GM12872 (cell line): ENCODE data around the gene SLC6A19.

Experiments used
- CTCF ChIP-seq: IDR thresholded peaks from 3 replicates; pipeline ENCODE4 v1.5.1; 2011; ENCODE audit warnings: low read depth, mild to moderate bottlenecking, low read length, moderate library complexity; ENCODE audit not compliant: insufficient read depth

Gene SLC6A19

DNA sequence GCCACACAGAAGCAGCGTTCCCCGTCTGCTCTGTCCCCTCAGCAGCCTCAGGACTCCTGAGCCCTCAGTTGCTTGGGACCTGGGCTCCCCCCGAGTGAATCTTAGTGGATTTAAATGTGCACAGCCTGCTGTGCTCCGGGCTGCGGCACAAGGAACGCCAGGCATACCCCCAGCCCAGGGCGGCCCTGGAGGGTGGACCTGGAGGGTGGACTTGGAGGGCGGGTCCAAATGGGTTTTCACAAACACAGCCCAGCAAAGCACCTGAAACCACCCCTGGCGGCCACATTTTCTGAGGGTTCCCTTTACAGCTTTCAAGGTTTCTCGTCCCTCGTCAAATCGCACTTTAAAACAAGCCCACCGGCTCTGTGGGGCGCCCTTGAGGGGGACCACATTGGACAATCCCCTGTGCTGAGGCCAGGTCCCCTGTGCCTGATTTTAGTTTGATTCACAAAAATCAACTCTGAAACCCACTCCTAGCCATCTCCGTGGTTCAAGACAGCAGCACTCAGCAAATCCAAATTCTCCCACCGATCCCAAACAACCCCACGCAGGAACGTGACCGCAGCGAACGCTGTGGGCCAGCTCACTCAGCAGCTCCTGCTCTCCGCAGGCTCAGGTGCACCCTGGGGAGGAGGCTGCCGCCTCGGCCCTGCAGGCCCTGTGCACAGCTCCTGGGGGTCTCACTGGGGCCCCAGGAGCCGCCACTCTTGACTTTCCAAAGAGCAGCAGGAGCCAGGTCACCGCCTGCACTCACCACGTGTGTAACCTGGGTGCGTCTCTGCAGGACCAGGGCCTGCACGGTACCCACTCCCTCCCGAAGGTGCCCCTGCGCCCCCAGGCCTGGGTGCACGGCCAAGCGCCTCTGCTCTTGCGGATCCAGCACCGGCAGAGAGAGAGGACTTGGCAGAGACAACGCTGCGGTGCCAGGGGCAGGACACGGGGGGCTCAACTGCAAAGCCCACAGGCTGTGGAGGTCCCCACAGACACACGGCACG is 64.4 kb downstream of the SLC6A19 start:
- TF ChIP-seq CTCF, result no peak

GRCh38 chr5:1266791-1267190 is 65.4 kb downstream of the SLC6A19 start:
- no peak for TF ChIP-seq CTCF

DNA sequence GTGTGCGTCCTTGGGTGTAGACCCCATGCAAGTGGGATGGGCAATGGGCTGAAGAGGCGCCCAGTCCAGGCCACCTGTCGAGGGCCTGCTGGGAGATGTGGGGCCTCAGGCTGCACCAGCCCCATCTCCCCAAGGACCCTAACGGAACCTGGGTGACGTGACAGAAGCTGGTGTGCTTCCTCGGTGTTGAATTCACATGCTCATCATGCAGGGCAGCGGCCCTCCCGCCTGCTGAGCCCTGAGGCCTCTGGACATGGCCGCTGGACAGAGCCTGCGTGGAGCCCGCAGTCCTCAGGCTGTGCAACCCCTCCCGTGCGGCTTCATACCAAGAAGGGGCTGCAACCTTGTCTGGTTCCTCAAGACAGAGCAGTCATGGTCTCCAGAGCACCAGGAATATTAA is 66.7 kb downstream of the SLC6A19 start:
- TF ChIP-seq CTCF, result no peak

- no peak for TF ChIP-seq CTCF
Measured at GRCh38 chr5:1268666-1269065, 67.3 kb downstream of the SLC6A19 start.

GRCh38 chr5:1270426-1270825 is 69.0 kb downstream of the SLC6A19 start:
- TF ChIP-seq CTCF, result no peak

DNA sequence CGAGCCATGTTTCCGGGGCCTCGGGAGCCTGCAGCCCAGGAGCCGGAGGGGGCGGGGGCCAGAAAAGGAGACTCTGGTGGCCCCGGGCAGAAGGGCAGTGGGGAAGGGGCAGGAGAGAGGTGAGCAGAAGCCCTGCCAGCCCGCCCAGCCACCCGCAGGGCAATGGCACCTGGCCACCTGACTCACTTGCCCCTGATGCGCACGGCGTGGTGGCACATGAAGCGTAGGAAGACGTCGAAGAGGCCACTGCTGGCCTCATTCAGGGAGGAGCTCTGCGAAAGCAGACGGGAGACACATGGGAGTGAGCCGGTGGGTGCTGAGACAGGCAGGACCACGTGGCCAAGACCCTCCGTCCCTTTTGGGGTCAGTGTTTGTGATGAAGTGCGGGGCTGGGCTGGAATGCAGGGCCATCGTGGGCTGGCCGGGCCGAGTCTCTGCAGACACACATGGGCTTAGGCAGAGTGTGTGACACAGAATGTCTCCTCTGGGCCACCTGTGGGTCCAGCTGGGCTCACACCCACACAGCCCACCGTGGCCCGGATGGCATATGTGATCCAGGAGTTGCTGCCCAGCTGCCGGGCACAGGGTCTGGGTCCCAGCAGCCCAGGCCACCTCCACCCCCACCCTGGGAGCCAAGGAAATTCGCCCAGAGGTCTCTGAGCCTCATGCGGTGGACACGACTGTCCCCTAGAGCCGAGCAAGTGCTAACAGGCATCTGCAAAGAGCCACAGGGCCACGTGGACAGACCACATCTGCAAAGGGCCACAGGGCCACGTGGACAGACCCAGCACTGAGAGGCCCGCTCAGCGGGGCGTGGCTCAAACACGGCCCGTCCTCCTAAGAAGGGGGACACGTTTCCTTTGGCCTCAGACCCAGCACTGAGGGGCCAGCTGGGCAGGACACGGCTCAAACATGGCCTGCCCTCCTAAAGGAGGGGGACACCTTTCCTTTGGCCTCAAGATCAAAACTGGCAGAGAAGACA is 69.8 kb downstream of the SLC6A19 start:
- no peak for TF ChIP-seq CTCF

GRCh38 chr5:1272201-1272600 is 70.8 kb downstream of the SLC6A19 start:
- TF ChIP-seq CTCF, result no peak
